GM18508 (cell line): Measurements from ENCODE around the gene PICK1.
"Not testable (repeated sequence)": the region's sequence is repeated elsewhere in the genome, so short reads cannot be mapped to it uniquely, and the experiment has no call there.

Experiments used
- ATAC-seq: cut with Tn5 transposase; IDR thresholded peaks from one replicate; pipeline ENCODE4 v1.9.1; 2021; ENCODE audit warnings: moderate number of reproducible peaks; ENCODE audit not compliant: insufficient read depth, unreplicated experiment

The PICK1 gene

DNA sequence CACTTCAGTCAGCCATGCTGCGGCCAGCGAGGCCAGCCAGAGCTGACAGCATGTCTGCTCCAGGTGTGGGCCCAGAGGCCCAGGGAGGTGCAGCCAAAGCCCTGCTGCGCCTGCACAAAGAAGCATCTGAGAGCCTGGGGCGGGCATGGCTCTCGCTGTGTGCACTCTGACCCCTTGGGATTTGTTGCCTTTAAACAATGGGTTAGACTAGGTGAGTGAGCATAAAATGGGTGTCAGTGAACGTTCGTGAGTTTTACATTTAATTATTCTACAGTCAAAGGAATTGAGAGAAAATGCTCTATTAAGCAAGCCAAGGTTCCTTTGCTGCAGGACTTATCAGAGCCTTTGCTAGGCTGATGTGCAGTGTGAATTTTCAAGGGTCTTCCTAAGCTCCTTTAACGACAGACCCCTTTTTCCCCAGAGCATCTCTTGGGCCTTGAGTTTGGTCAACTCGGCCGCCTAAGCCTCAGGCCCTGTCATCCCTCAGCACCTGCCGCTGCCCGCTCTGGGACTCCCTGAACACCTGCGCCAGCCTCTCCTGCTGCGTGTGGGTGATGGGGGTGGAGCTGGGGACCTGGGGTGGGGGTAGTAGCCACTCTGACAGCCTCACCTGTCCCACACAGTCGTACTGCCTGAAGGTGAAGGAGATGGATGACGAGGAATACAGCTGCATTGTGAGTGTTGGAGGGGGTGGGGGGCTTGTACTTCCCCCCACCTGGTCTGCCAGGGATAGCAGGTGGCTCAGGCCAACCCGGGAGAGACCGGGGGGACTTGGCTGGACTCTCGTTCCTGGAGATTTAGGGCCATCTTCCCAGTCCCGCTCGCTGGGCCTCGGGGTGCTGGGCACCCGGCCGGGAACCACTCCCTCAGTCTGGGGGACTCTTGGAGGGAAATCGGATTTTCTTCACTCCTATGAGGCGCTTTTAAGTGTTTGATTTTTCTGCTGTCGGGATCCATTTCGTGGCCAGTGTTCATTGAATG lies 16.2 kb downstream of the PICK1 start:
- no peak for ATAC-seq

DNA sequence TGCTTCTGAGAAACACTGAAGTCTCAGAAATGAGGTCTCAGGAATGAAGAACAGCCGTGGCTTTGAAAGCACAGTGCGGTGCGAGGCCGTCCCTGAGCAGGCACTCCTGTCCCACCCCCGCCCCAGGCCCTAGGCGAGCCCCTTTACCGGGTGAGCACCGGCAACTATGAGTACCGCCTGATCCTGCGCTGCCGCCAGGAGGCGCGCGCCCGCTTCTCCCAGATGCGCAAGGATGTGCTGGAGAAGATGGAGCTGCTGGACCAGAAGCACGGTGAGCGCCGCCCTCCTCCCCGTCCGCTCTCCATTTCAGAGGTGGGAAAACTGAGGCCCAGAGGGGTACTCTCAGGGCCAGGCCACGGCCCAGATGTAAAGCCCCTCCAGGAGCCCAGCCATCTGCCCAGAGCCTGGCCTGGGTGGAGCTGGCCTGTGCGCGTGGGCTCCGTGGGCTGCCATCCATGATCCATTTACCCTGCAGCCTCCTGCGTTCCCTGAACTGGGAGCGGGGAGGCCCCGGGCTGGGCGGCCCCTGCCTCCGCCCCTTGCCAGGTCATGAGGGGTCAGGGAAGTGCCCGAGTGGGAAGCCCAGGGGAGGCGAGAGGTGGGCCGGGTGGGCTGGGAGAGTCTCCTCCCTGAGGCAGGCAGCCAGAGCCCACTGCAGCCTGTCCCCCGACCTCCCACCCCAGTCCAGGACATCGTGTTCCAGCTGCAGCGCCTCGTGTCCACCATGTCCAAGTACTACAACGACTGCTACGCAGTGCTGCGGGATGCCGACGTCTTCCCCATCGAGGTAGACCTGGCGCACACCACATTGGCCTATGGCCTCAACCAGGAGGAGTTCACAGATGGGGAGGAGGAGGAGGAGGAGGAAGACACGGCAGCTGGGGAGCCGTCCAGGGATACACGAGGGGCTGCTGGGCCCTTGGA lies 17.2 kb downstream of the PICK1 start:
- no peak for ATAC-seq

DNA sequence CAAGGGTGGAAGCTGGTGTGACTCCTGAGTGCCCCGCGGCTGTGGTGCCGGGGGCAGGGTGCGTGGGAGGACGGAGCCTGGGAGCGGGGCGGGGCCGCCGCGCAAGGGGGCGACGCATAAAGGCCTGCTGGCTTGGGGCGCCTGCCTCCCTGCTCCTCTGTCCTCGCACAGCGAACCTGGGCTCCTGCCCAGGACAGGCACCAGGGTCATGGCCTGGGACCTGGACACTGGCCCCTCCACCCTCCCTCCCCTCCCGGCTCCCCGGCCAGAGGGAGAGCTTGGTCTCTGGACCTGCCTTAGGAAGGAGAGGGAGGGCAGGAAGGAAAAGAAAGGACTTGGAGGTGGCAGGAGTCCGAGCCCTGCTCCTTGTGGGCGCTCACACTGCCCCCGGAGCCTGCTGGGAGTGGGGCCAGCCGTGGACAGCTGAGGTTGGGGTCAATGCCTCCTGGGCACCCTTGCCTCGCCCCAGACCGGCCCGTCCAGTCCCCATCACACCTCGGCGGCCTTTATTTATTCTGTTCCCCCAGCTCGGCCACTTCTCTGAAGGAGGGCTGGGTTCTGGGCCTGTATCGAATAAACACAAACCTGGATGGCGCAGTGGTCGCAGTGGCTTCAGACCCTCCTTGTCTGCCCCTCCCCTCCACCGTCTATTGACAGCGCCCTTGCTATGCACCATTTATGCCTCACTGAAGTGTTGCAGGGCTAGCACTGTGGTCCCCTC lies 18.1 kb downstream of the PICK1 start:
- ATAC-seq = no peak

DNA sequence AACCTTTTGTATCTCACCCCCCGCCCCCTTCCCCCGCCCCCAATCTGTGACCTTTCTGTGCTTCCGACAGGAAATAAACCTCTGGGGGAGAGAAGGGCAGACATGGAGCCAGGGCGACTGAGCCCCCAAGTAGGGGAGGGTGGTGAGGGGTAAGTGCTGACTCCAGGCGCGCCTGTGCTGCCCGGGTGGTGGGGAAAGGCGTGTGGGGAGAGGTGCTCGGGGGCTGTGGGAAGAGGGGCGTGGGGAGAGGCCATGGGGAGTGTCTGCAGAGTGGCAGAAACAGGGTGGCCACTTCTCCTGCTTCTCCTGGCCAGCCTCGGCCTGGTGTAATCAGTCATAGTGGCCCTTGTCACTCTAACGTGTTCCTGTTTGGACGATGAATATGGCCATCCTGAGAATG lies 18.8 kb downstream of the PICK1 start:
- no peak for ATAC-seq

DNA sequence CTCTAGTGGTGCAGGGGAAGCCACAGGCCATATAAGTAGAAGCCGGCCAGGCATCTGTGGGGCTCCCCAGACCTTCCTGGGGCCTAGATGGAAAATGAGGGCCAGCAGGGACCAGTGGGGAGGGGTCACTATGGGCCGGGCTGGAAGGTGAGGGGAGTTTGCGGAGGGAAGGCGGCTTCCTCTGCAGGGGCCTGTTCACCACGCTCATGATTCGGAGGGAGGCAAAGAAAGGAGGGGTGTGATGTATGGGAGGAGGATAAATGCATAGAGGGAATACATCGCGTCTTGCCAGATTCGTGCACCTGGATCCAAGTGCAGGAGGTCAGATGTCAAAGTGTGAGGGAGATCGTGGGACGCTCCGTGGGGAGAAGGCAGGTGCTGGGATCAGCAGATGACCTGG lies 19.9 kb downstream of the PICK1 start:
- no peak for ATAC-seq

DNA sequence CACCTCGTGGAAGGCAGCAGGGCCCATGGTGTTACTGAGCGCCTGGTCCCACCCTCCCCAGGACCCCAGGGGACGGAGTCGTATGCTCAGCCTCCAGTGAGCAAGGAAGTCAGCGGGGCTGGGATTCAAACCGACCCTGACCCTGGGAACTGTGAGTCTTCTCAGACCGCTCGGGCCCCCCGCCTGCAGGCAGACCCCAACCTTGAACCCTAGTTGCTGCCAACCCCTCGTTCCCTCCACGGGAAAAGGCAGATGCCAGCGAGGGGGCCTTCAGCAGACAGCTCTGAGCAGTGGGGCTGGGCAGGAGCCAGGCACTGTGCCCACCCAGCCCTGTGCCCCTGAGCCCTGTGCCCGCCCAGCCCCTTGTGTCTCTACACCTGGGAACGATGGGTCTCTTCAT lies 20.4 kb downstream of the PICK1 start:
- no peak for ATAC-seq

DNA sequence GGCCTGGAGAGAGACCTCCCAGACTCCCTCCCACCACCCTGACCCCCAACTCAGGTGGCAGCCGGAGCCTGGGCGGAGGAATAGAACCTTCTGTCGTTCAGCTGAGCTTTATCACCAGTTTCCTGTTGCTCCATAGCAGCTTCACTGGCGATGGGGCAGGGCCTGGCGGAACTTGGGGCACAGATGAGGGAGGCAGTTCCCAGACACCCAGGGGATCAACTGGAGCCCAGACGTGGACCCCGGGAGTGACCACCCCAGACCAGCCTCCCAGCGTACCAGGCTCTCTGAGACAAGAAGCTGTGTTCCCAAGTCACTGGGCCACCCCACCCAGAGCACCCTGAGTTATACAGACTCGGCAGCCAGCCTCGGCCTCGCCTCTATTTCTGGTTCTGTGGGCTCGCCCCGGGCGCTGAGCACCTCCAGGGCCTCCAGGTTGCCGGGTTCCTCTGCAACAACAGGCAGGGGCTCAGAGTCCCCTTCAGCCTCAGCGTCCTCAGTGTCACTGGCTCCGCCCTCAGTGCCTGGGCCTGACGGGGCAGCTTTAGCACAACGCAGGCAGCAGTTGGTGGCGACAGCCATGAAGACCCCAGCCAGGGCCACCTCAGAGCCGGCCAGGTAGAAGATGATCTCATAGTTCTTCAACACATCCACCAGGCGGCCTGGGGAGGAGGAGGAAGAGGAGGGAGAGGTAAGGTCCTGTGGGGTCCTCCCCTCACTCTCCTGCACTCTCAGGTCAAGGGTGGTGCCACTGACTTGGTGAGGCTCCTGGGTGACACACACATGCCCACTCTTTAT lies 21.0 kb downstream of the PICK1 start:
- no peak for ATAC-seq

DNA sequence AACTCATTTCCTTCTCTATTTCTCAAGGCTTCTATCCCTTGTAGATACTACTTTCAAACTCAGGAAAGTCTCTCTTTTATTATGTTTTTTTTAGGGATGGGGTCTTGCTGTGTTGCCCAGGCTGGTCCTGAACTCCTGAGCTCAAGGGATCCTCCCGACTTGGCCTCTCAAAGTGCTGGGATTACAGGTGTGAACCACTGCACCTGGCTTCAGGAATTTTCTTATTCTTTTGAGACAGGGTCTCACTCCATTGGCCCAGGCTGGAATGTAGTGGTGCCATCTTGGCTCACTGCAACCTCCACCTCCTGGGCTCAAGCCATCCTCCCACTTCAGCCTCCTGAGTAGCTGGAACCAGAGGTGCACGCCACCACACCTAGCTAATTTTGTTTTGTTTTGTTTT lies 22.0 kb downstream of the PICK1 start:
- ATAC-seq = not testable (repeated sequence)

DNA sequence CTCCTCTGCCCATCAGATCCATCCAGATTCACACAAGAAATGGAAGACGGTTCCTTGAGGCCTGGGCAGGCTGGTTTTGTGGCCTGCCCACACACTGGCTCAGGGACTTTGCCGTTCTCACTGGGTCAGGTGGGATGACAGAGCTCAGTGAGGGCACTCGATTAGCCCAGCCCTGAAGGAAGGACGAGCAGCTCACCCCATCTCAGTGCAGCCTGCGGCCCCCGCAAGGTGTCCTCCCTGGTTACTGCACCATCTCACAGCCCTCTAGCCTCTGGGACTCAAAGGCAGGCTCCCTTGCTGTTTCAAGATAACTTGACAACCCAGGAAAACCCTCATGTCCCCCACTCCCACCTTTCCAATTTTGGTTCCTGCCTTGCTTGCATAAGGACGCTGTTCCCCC lies 22.6 kb downstream of the PICK1 start:
- no peak for ATAC-seq

DNA sequence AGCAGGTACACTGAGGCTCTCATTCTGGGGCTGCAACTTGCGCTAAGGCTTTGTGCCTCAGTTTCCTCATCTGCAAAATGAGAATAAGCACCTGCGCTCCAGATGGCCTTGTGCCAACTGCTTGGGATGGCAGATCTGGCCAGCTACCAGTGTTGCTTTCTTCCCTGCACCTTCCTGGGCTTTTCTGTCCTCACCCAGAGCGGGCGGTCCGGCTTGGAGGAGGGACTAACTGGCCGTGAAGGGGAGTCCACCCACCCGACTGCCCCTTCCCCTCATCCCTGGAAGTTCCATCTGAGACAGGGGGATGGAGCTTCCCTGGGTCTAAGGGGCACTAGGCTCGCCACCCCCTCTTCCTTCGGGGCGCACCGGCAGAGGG lies 23.3 kb downstream of the PICK1 start:
- ATAC-seq = no peak

DNA sequence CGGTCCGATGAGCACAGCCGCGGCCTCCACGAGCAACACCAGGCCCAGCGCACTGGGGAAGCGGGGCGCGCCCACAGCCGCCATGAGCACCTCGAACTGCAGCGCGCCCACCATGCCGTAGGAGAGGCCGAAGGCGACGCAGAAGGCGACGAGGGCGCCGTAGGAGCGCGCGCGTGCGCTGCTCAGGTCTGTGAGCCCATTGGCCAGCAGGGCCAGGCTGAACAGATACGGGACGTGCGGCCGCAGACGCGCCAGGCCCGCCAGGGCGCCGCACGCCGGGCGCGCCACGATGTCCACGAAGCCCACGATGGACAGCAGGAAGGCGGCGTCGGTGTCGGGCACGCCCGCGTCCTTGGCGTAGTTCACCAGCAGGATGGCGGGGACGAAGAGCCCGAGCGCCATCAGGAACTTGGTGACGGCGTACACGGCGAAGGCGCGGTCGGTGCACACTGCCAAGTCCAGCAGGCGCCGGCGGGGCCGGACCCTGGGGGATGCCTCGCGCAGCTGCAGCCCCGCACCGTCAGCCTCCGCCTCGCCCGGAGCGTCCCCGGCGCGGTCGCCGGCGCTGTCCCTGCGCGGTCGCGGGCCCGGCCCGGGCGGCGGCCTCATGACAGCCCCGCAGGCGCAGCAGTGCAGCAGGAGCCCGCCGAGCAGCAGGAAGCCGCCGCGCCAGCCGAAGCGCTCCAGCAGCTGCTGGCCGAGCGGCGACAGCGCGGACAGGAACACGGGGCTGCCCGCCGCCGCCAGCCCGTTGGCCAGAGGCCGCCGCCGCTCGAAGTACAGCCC lies 23.8 kb downstream of the PICK1 start:
- ATAC-seq = no peak

DNA sequence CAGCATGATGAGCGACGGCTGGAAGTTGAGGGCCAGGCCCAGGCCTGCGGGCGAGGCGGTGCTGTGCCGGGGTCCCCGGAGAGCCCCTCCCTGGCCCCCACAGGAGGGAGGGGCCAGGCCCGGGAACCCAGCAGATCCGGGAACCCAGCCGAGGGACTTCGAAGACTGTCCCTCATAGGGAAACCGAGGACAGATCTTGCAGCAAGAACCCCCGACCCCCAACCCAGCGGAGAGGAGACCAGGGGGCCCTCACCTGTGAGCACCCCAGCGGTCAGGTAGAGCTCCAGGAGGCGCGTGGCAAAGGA lies 24.4 kb downstream of the PICK1 start:
- no peak for ATAC-seq

DNA sequence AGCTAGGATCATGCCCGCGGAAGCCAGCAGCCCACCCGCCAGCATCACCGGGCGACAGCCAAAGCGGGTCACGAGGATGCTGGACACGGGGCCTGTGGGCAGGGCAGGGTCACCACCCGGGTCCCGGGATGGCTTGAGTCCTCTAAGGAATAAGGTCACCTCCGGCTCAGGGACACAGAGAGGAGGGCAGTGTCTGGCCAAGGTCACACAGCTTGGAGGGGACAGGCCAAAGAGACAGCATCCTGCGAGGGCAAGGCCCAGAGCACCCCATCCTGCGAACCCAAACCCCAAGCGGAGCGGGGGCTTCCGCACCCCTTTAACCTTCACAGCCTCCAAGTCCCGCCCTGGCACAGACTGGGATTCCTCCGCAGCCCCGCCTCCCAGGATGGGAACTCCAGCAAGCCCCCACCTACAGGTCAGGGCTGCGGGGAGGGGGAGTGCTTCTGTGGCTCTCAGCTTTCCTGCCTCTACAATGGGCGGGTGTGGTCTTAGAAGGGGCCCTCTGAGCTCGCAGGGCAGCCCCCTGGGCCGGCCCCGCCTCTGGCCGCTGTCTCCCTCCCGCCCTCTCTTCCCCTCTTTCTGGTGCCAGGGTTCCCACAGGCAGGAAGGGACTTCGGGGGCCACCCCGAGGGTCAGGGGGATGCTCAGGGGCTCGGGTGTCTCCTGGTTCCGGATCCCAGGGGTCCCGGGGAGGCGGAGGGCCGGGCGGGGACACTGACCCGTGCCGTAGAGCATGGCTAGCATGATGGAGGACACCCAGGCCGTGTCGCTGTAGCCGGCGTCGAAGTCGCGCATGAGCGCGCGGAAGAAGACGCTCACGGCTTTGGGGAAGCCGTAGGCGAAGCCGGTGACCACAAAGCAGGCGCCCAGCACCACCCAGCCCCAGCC lies 25.0 kb downstream of the PICK1 start:
- ATAC-seq = no peak

DNA sequence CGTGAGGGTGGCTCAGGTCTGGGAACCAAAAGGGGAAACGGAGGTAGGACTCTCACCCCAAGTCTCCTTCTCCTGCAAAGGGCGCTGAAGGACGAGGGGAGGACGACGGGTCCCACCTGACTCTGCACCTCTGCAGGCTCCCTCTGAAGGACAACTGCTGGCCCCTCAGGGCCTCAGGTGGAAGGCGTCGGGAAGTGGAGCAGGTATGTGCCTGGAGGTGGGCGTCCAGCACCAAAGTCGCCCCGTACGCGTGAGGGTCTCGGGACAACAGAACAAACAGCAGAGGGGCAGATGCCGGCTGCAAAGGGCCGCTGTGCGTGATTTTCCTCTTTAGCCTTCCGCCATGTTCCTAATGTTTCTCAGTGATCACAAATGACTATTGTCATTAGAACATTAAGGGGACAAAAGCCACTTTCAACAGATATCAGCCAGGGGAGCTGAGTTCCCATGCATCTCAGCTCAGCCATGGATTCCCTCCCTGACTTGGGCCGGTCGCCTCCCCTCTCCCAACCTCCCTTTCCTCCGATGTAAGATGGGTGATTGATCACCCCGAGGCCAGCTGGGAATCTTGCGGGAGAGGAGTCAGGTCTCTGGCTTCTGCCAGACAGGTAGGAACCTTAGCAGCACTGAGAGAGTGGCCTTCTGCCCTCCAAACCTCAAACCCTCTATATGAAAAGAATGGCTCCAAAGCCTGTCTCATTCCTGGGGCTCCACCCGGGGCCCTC lies 25.9 kb downstream of the PICK1 start:
- no peak for ATAC-seq

DNA sequence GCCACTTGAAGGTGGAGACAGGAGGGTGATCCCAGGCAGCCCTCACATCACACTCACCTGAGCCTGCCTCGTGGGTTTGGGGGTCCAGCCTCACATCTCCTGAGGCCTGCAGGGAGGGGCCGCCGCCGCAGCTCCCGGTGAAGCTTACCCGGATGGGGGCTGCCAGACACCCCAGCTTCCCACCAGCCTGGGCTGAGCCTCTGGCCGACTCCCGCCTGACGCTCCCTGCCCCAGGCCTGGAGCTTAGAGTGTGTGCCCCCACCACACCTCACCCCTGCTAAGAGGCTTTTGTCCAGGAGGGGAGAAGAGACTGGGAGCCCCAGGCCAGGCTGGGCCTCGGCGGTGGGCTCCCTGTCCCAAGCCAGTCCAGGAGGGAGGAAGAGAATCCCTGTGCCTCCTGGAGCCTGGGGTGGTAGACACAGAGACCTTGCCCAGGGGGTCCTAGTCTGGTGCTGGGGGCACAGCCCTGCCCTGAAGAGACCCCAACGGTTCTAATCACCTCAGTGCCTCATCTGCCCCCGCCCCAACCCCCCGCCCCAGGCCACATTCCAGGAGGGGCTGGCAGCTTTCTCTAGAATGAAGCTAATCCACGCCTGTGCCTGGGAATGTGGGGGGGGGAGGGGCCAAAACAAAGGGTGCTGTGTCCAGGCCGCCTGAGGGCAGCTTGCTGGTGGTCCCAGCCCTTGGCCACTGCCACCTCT lies 26.9 kb downstream of the PICK1 start, which contains the start of gene SLC16A8:
Gene SLC16A8, minus strand, starts transcription at position 254 of the 701 bp plus-strand sequence. CDS start 1,311 bp downstream, outside the sequence.
- ATAC-seq = no peak

DNA sequence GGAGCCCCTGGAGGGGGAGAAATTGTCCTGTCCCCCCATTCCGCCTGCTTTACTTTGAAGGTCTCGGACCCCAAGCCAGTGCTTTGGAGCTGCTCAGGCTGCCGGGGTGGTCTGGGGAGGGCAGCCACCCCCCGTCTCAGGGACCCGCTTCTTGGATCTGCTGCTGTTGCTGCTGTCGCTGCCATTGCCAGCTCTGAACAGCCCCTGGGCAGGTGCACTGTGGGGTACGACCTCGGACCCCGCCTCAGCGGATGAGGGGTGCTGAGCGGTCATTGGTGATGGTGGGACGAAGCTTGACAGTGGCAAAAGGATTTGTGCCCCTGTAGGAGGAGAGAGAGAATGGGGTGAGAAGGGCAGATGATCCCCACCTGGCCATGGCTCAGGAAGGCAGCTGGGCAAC lies 27.9 kb downstream of the PICK1 start:
- ATAC-seq = no peak

DNA sequence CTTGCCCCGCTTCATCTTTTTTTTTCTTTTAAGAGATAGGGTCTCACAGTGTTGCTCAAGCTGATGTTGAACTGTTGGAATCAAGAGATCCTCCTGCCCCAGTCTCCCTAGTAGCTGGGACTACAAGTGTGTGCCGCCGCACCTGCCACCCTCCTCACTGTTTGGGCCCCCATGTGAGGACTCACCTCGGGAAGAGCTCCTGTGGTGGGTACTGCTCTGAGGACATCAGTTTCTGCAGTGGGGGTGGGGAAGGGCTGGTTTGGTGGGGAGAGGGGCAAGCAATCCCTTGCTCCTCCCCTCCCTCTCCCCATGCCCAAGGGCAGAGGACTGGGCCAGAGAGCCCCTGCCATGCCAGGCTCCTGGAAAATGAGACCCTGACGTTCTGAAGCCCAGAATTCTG lies 28.3 kb downstream of the PICK1 start:
- ATAC-seq = no peak
